Superior temporal gyrus (tissue), 1 donor: ENCODE data around the gene CPSF3.

ENCODE experiments used
- DNase-seq: peaks from one replicate; pipeline ENCODE4 v3.0.0-alpha.2; 2016; ENCODE audit errors: extremely low spot score

The CPSF3 gene

GRCh38 chr2:9517118-9517782 lies 93.8 kb downstream of the CPSF3 start:
- DNase-seq = no peak

GRCh38 chr2:9518163-9518562 lies 94.7 kb downstream of the CPSF3 start:
- DNase-seq = no peak

- DNase-seq = no peak
Measured at GRCh38 chr2:9518780-9519179, 95.3 kb downstream of the CPSF3 start.

DNA sequence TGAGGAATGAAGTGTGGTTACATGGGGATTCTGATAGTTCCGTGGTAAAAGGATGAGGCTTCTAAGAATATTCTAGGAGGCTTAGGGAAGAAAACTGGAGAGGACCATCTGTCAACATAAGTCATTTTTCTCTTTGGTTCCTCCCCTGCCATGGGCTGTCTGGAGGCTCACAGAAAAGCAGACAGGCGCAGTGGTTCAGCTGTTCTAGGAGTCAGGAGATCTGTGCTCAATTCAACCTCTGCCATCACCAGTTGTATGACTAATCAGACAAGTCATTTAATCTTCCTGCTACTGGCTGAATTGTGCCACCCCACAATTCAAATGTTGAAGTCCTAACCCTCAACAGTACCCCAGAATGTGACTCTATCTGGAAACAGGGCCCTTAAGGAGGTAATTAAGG lies 95.8 kb downstream of the CPSF3 start:
- DNase-seq = no peak
